GM19099 (cell line): ENCODE data around the gene FOXP1.

ENCODE experiments used
- POLR2A ChIP-seq: IDR thresholded peaks from 3 replicates; pipeline ENCODE4 v1.6.1; 2011; ENCODE audit warnings: low read depth; ENCODE audit not compliant: insufficient read length; ENCODE audit errors: extremely low read depth

Gene FOXP1

GRCh38 chr3:71185733-71186455, 397.6 kb downstream of the FOXP1 start:
- no peak for TF ChIP-seq POLR2A

GRCh38 chr3:71184252-71184651, 399.3 kb downstream of the FOXP1 start:
- no peak for TF ChIP-seq POLR2A

GRCh38 chr3:71183549-71183948, 400.0 kb downstream of the FOXP1 start:
- no peak for TF ChIP-seq POLR2A

- no peak for TF ChIP-seq POLR2A
Observed at GRCh38 chr3:71180524-71180923, 403.0 kb downstream of the FOXP1 start.

- TF ChIP-seq POLR2A, result no peak
Observed at GRCh38 chr3:71177375-71177774, 406.2 kb downstream of the FOXP1 start.

- no peak for TF ChIP-seq POLR2A
Observed at GRCh38 chr3:71176366-71176765, 407.2 kb downstream of the FOXP1 start.

- no peak for TF ChIP-seq POLR2A
Observed at GRCh38 chr3:71175691-71176365, 407.7 kb downstream of the FOXP1 start.

GRCh38 chr3:71172951-71173350, 410.6 kb downstream of the FOXP1 start:
- TF ChIP-seq POLR2A, result no peak

GRCh38 chr3:71172189-71172588, 411.3 kb downstream of the FOXP1 start:
- TF ChIP-seq POLR2A, result no peak

GRCh38 chr3:71171247-71171646, 412.3 kb downstream of the FOXP1 start:
- TF ChIP-seq POLR2A, result no peak

- no peak for TF ChIP-seq POLR2A
Observed at GRCh38 chr3:71168880-71169411, 414.6 kb downstream of the FOXP1 start.

GRCh38 chr3:71168121-71168721, 415.3 kb downstream of the FOXP1 start:
- TF ChIP-seq POLR2A, result no peak

- no peak for TF ChIP-seq POLR2A
Observed at GRCh38 chr3:71166339-71167240, 416.9 kb downstream of the FOXP1 start.

- no peak for TF ChIP-seq POLR2A
Observed at GRCh38 chr3:71164881-71165280, 418.6 kb downstream of the FOXP1 start.
